Measurements from ENCODE around the gene THADA.

GRCh38 chr2:43488737-43489136 lies 107.1 kb downstream of the THADA start:
- TF ChIP-seq CTCF (IDR thresholded peaks at IDR 0.05; ENCODE audit: low read length) (no peak), EZH2 (IDR thresholded peaks at IDR 0.05; ENCODE audit: borderline replicate concordance, low read length) (no peak)
